HG03060 (cell line): ENCODE data around the gene MAP3K12.

Experiments
- ATAC-seq: cut with Tn5 transposase; IDR thresholded peaks from one replicate; pipeline ENCODE4 v1.9.1; 2021; ENCODE audit warnings: low read depth, moderate number of reproducible peaks; ENCODE audit not compliant: unreplicated experiment

MAP3K12 gene

GRCh38 chr12:53474819-53475218 lies 24.4 kb downstream of the MAP3K12 start:
- ATAC-seq: no peak

GRCh38 chr12:53474077-53474476 lies 25.2 kb downstream of the MAP3K12 start:
- ATAC-seq: no peak

GRCh38 chr12:53472056-53472582 lies 27.1 kb downstream of the MAP3K12 start:
- no peak for ATAC-seq

GRCh38 chr12:53468282-53468681 lies 31.0 kb downstream of the MAP3K12 start:
- ATAC-seq: no peak

- no peak for ATAC-seq
Measured at GRCh38 chr12:53467880-53468279, 31.4 kb downstream of the MAP3K12 start.

GRCh38 chr12:53467082-53467481 lies 32.2 kb downstream of the MAP3K12 start:
- ATAC-seq: no peak

GRCh38 chr12:53466640-53467039 lies 32.6 kb downstream of the MAP3K12 start:
- ATAC-seq: no peak

- no peak for ATAC-seq
Measured at GRCh38 chr12:53465679-53466078, 33.6 kb downstream of the MAP3K12 start.

- ATAC-seq: no peak
Measured at GRCh38 chr12:53464685-53465418, 34.4 kb downstream of the MAP3K12 start.

GRCh38 chr12:53463802-53464560 lies 35.3 kb downstream of the MAP3K12 start:
- no peak for ATAC-seq

- ATAC-seq: no peak
Measured at GRCh38 chr12:53462935-53463334, 36.3 kb downstream of the MAP3K12 start.

- no peak for ATAC-seq
Measured at GRCh38 chr12:53461591-53461990, 37.7 kb downstream of the MAP3K12 start.

GRCh38 chr12:53461059-53461458 lies 38.2 kb downstream of the MAP3K12 start:
- ATAC-seq: no peak

- ATAC-seq: no peak
Measured at GRCh38 chr12:53459097-53459496, 40.2 kb downstream of the MAP3K12 start.

GRCh38 chr12:53456654-53457366 lies 42.4 kb downstream of the MAP3K12 start:
- no peak for ATAC-seq

- no peak for ATAC-seq
Measured at GRCh38 chr12:53454707-53455106, 44.6 kb downstream of the MAP3K12 start.

GRCh38 chr12:53453953-53454640 lies 45.2 kb downstream of the MAP3K12 start:
- no peak for ATAC-seq

GRCh38 chr12:53452159-53453077 lies 46.8 kb downstream of the MAP3K12 start:
- ATAC-seq: no peak

- ATAC-seq: peak; percentile 95
Measured at GRCh38 chr12:53451661-53452158, 47.5 kb downstream of the MAP3K12 start, which contains the start of gene PCBP2. PCBP2 (plus strand) TSS chr12:53452102; CDS start chr12:53454801, 2,699 bp downstream.
